AG09309 (cell line): ENCODE results near the gene PLD1.

Experiments
- DNase-seq: peaks from one replicate; pipeline ENCODE4 v3.0.0-alpha.2; 2010; ENCODE audit warnings: low read depth
- H3K4me3 ChIP-seq: 2 replicates; pipeline ENCODE4 v1.5.1; 2011; ENCODE audit warnings: mild to moderate bottlenecking, low read depth, low read length, moderate library complexity; ENCODE audit not compliant: control insufficient read depth
- CTCF ChIP-seq: IDR thresholded peaks from 2 replicates; pipeline ENCODE4 v1.5.1; 2011; ENCODE audit warnings: mild to moderate bottlenecking, low read depth, low read length, inconsistent platforms; ENCODE audit not compliant: insufficient read depth, control insufficient read depth; ENCODE audit errors: missing control alignments

The PLD1 gene

GRCh38 chr3:171687064-171687463, 123.2 kb downstream of the PLD1 start:
- H3K4me3 ChIP-seq = no peak overlapping the region
- DNase-seq = no peak
- TF ChIP-seq CTCF = no peak

GRCh38 chr3:171685116-171685895, 125.0 kb downstream of the PLD1 start:
- TF ChIP-seq CTCF = no peak
- no peak overlapping the region for H3K4me3 ChIP-seq
- DNase-seq = no peak

GRCh38 chr3:171684221-171684620, 126.1 kb downstream of the PLD1 start:
- H3K4me3 ChIP-seq = no peak overlapping the region
- DNase-seq = no peak
- TF ChIP-seq CTCF = no peak

DNA sequence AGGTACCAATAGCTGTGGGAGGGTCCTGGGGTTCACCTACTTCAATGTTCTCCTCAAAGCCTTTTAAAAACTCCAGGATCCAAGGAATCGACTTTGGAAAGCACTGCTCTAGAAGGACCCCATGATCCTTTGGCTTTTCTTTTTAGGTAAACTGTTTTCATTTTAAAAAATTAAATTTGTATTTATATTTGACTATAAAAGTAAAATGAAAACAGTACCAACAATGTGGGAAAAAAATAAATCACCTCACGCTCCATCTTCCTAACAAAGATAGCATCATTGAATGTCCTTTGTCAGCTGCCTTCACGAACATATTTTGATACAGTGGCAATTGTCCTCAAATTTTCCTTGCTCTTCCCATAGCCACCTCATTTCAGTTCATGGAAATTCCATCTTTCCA, 127.5 kb downstream of the PLD1 start:
- no peak for DNase-seq
- no peak overlapping the region for H3K4me3 ChIP-seq
- TF ChIP-seq CTCF = no peak

DNA sequence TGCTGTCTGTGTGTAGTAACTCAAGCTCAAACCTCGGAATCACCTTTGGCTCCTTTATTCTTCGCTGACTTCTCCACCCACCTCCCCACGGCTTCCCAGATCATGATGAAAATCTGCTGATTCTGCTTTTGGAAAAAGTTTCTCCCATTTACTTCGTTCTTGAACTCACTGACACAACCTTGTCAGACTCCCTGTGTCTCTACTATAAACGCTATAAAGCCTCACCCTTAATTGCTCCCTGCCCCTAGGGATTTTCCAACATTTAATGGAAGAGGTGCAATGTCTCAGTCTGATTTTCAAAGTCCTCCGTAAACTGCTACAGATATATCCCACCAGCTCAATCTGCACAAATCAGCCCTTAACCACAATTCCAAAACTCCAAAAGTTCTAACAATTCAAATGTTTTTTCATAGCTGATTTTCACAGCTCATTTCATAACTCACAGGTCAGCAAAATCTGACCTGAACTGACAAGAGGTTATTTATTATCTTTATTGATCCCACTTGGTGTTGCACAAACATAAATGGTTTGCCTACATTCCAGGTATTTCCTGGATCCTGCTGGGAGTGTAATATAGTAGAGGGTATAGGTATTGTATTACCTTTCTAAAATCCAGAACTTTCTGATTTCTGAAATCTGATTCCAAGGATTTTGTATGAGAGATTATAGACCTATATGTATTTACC, 129.4 kb downstream of the PLD1 start:
- no peak overlapping the region for H3K4me3 ChIP-seq
- TF ChIP-seq CTCF = no peak
- no peak for DNase-seq

GRCh38 chr3:171678971-171679492, 131.3 kb downstream of the PLD1 start:
- no peak for DNase-seq
- TF ChIP-seq CTCF = no peak
- no peak overlapping the region for H3K4me3 ChIP-seq
